GM19193 (cell line): ENCODE measurements around the gene COMMD7.

ENCODE experiments used
- POLR2A ChIP-seq: IDR thresholded peaks from 4 replicates; pipeline ENCODE4 v1.6.1; 2011; ENCODE audit not compliant: insufficient read depth, insufficient read length; ENCODE audit errors: extremely low read depth

The COMMD7 gene

DNA sequence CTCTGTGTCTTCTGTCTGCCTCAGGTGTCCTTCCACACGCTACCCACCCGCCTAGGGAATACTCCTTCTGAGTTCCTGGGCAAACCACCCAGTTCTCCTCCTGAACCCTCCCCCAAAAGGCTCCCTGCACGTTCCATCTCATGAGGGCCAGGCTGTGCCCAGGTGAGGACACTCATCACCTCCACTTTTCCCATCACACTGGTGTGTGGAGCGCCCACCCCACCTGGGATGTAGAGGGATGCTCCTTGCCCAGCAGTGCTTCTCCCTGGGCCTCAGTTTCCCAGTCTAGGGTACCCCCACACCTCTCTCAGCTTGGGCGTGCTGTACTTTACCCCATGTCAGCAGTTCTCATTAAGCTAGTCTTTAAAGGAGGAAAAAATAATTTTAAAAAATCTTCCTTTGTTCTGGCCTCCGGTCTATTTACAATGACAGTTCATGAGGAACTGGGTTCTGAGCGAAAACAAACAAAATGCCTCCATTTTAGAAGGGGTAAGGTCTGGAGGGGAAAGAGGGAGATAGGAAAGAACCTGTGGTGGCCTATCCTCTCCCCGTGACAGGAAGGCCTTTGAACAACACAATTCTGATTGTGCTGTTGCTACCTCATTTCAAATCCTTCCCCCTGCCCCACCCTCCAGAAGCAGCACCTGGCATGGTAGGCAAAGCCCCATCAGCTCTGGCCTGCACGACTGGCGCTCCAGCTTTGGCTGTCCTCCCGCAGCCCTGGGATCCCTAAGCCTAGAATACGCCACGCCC, 67.9 kb downstream of the COMMD7 start:
- TF ChIP-seq POLR2A = no peak

DNA sequence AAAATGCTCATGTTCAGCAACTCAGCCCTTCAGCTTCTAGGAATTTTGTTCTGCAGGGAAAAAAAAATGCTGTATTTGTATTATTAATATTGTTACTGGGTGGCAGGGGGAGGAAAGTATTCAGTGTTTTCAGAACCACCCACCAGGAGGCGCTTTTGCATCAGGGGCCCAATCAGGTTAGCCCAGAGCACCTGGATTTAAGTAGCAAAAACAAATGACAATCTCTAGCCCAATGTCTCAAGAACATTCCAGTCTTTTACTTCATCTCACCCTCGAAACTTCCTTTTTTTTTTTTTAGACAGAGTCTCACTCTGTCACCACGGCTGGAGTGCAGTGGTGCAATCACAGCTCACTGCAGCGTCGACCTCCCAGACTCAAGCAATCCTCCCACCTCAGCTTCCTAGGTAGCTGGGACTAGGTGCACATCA, 68.9 kb downstream of the COMMD7 start:
- no peak for TF ChIP-seq POLR2A

DNA sequence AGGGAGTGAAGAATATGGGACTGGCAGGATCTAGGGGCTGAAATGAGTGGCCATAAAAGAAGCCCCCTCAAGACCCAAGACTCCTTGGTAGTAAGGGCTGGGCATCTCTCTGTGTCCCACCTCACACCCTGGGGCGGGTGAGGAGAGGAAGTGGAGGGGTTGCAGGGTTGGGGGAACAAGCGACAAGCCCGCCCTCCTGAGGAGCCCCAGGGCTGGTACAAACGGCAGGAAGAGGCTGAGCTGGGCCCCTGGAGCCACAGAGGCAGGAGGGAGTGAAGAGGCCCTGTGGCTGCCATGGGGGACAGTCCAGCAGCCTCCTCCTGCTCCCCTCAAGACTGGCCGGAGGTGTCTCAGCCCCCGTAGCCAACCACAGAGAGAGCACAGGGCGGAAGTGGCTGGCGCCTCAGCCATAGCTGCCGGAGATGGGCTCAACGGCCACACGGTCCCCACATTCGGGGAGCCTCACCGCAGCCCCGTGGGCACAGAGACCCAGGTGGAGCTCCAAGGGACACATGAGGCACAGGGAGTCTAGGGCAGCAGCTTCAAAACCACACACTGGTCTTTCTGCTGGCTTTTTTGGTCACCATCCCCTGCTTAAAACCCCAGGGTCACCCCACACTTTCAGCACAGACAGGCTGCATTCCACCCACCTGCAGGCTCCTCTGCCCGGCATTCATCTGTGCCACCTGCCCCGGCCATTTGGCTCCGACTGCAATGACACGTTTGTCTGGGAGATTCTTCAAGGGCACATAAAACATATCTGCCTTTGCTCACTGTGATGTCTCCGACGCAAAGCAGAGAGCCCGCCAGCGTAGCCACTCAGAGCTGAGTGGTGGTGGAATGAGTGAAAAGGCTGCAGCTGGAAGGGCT, 70.0 kb downstream of the COMMD7 start:
- TF ChIP-seq POLR2A = peak; percentile 58

DNA sequence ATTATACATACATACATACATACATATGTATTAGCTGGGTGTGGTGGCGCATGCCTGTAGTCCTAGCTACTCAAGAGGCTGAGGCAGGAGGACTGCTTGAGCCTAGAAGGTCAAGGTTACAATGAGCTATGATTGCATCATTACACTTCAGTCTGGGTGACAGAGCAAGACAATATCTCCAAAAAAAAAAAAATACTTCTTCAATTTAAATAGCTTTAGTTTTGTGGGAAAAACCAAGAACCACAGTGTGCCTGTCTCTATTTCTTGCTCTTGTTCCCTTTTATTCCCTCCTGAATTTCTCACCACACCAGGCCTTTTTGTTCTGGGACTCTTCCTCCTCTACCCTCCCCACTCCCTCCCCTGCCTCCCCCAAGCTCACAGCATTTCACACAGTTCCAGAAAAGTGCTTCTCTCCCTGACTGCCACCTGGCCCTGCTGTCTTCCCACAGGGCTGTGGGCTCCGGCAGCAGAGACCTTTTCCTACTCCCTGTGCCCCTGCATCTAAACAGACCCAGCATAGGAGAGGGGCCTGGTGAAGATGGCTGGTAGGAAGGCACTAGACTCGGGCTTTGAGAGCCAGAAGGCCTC, 70.8 kb downstream of the COMMD7 start:
- no peak for TF ChIP-seq POLR2A

DNA sequence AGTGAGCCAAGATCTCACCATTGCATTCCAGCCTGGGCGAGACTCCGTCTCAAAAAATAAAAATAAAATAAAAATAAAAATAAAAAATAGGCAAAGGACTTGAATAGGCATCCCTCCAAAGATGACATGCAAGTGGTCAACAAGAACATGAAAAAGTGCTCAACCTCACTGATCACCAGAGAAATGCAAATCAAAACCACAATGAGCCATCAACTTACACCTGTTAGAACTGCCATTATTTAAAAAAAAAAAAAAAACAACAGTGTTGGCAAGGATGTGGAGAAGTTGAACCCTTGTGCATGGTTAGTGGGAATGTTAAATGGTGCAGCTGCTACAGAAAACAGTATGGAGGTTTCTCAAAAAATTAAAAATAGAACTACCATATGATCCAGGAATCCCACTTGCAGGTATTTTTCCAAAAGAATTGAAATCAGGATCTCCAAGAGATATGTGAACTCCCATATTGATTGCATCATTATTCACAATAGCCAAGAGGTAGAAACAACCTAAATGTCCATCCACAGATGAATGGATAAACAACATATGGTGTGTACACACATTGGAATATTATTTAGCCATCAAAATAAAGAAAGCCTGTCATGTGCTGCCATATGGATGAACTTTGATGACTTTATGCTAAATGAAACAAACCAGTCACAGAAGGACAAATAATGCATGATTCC, 72.4 kb downstream of the COMMD7 start:
- TF ChIP-seq POLR2A = no peak

DNA sequence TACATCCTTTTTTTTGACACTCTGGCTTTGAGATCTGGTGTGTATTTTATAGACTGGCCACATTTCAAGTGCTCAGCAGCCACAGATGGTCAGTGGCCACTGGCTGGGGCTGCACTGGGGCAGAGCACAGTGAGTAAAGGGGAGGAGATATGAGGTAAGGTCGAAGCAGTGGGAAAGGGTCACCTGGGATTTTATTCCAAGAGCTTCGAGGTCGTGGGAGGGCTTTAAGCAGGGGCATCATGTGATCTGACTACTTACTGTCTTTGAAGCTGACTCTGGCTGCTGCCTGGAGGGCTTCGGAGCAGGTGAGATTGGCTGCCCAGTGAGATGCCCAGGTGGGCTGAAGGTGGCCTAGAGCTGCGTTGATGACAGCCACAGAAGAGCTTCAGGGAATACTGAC, 76.2 kb downstream of the COMMD7 start:
- TF ChIP-seq POLR2A = no peak

DNA sequence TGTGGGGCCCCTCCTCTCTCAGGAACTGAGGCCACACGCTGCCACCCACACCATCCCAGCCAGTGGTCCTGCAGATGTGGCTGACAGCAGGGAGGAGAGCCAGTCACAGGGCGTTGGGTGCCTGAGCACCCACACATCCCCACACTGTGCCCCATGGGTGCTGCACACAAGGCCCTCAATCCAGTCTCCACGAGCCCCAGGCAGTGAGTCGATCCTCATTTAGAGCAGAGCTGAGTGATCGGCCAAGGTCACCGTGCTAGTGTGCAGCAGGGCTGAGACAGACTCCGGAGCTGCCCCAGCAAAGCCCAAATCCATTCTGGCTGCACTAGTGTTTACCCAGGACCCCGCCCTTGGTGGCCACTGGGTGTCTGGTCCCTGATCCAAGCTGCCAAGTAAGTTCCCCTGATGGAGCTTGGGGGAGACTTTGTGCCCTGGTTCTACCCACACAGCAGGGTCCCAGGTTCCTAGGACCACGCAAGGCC, 78.5 kb downstream of the COMMD7 start:
- no peak for TF ChIP-seq POLR2A

DNA sequence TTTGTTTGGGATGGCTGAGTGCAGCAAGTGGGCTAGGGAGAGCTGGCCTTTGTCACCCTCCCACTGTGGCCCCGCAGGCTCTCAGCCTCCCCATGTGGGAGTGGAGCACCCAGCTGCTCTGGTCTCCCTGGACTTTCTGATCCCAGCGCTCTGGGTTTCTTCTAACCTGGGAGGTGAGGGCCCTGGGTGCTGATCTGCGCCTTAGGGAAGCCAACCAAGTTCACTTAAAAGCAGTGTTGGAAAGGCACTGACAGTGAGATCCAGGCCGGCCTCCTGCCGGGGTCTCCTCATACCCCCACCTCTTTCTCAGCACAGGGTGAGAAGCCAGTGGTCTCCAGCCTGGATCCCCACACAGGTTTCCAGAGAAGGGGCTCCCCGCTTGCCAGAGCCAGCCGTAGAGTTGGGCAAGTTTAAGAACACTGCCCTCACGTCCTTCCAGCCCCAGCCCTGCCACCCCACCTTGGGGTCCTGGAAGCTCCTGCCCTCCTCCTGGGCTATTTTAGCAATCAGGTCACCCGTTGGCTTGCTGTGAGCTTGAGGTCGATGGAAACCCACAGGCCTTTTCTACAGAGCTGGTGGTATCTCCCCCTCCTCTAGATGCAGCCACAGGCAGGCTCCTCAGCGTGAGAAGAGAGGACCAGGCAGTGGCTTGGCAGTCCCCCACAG, 79.1 kb downstream of the COMMD7 start:
- no peak for TF ChIP-seq POLR2A

DNA sequence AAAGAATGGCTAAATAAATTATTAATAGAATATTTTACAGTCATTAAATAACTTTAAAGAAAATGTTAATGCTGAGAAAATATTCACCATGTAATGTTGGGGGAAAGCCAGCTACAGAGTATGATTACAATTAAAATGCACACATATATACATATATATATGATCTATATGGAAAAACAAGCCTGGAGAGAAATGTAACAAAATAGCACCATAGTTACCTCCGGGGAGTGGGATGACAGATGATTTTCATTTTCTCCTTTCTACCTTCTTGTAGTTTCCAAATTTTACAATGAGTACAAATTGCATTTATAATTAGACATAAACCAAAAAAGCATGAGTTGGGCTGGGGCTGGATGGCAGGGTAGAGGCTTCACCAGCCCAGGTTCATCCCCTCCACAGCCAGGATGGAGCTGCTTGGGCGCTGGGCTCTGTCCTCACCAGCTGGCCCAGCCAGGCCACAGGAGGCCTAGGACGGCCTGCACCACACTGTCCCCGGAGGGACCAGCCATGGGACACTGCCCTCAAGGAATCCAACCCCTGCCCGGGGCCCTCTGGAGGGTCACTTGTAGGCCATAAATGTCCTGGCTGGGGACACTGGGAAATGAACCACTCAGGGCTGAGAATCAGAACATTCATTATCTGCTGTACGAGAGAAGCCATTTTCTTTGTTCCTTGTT, 79.8 kb downstream of the COMMD7 start:
- TF ChIP-seq POLR2A = no peak

DNA sequence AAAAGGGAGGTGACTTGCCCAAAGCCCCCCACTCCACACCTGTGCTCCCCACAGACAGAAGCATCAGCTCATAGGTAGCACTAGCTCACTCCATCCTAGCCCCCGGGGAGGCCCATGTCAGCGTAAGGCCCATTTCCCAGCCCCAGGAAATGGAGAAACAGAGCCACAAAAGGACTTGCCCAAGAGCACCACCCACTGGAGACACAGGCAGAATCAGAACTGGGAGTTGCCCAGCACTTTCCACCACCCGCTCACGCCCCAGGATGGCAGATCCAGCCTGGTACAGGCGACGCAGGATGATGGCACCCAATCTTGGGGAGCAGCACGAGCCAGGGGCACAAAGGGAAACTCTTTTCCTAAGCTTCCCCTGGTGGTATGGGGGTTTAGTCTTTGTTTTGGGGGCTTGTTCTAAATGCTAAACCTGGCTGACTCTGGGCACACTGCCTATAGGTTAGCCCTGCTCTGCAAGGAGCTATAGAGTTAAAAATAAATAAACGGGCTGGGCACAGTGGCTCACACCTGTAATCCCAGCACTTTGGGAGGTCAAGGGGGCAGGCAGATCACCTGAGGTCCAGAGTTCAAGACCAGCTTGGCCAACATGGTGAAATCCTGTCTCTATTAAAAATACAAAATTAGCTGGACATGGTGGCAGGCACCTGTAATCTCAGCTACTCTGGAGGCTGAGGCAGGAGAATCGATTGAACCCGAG, 81.3 kb downstream of the COMMD7 start:
- TF ChIP-seq POLR2A = no peak

DNA sequence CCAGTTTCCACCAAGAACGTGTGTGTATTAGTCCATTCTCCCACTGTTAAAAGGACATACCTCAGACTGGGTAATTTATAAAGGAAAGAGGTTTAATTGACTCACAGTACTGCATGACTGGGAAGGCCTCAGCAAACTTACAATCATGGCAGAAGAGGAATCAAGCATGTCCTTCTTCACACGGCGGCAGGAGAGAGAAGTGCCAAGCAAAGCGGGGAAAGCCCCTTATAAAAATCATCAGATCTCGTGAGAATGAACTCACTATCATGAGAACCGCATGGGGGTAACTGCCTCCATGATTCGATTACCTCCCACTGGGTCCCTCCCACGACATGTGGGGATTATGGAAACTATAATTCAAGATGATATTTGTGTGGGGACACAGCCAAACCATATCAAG, 82.6 kb downstream of the COMMD7 start:
- TF ChIP-seq POLR2A = no peak

DNA sequence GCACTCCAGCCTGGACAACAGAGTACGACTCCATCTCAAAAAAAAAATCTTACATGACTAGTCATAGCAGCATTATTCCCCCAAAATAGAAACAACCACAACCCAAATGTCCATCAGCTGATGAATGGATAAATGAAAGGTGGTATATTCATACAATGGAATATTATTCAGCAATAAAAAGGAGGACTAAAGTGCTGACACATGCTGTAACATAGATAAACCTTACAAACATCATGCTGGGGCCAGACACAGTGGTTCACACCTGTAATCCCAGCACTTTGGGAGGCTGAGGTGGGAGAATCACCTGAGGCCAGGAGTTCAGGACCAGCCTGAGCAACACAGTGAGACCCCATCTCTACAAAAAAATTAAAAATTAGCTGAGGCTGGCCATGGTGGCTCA, 86.4 kb downstream of the COMMD7 start:
- no peak for TF ChIP-seq POLR2A

DNA sequence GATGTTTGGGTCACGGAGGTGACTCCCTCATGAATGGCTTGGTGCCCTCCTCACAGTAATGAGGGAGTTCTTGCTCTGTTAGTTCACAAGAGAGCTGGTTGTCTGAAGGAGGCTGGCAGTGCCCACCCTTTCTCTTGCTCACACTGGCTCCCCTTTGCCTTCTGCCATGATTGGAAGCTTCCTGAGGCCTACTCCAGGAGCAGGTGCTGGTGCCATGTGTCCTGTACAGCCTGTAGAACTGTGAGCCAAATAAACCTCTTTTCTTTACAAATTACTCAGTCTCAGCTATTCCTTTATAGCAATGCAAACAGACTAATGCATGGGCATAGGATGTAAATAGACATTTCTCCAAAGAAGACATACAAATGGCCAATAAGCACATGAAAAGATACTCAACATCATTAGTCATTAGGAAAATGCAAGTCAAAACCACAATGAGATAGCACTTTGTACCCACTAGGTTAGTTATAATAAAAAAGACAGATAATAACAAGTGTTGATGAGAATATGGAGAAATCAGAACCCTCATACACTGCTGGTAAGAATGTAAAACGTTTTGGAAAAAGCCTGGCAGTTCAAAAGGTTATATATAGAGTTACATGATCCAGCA, 87.3 kb downstream of the COMMD7 start:
- no peak for TF ChIP-seq POLR2A
